Measurements from ENCODE around the gene ST6GAL2. TPM values are rescaled to one million over a fixed set of nuclear protein-coding genes. Genes with fewer than 3 reads are reported as not detected.

The ST6GAL2 gene
- total and polyA plus RNA-seq, 4 donors: 1.0 to 3.6 (median 2.3) TPM

DNA sequence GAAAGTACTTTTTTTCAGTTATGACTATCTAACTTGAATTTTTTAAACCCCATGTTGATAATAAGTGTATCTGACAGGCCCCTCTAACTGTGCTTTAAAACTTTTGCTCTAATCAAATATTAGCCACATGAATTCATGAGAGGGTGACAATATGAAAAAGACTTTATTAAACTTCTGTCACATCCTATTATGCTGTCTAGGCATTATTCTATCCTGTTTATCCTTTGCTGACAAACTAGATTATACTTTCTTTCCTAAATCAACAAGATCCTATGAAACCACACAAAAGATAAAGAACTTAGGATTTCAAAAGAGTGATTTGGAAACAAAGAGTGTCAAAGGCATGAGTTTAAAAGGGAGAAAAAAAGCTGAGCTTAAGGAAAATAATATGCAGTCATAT lies 57.8 kb downstream of the ST6GAL2 start:
- peaks cover 0 to 5% (median under 1%) of the 10 kb centered on the region in 4 donors for H3K9me3 ChIP-seq (ENCODE audit: control insufficient read depth in 4 of 4, low read length in 3 of 4)
- H3K4me1 ChIP-seq (ENCODE audit: control insufficient read depth in 4 of 4, insufficient read depth in 4 of 4, low read length in 3 of 4): no peaks in the 10 kb centered on the region
- H3K27me3 ChIP-seq (ENCODE audit: control insufficient read depth in 4 of 4, insufficient read depth in 4 of 4, low read length in 3 of 4): no peaks in the 10 kb centered on the region
- no peak for DNase-seq (ENCODE audit: low spot score)
- H3K9ac ChIP-seq (ENCODE audit: low read depth in 1 of 2, low read length in 2 of 2): no peak overlapping the region
- TF ChIP-seq MAX (IDR thresholded peaks at IDR 0.05) (no peak), EGR1 (IDR thresholded peaks at IDR 0.05; ENCODE audit: low read depth in 2 of 2) (no peak), GABPA (IDR thresholded peaks at IDR 0.05 in 1 of 2, conservative IDR thresholded peaks at IDR 0.05 in 1 of 2) (no peak)
- TF ChIP-seq, protein P1, sequence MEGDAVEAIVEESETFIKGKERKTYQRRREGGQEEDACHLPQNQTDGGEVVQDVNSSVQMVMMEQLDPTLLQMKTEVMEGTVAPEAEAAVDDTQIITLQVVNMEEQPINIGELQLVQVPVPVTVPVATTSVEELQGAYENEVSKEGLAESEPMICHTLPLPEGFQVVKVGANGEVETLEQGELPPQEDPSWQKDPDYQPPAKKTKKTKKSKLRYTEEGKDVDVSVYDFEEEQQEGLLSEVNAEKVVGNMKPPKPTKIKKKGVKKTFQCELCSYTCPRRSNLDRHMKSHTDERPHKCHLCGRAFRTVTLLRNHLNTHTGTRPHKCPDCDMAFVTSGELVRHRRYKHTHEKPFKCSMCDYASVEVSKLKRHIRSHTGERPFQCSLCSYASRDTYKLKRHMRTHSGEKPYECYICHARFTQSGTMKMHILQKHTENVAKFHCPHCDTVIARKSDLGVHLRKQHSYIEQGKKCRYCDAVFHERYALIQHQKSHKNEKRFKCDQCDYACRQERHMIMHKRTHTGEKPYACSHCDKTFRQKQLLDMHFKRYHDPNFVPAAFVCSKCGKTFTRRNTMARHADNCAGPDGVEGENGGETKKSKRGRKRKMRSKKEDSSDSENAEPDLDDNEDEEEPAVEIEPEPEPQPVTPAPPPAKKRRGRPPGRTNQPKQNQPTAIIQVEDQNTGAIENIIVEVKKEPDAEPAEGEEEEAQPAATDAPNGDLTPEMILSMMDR (IDR thresholded peaks at IDR 0.05; ENCODE audit: low read depth, low read length, missing input control): no peak
- H3K27ac ChIP-seq (ENCODE audit: low read depth in 1 of 2, low read length in 2 of 2): no peak overlapping the region
- no peak overlapping the region for H3K4me3 ChIP-seq (ENCODE audit: low read depth in 1 of 3, low read length in 3 of 3)
- no peaks in the 10 kb centered on the region for H3K36me3 ChIP-seq (ENCODE audit: control insufficient read depth in 4 of 4, insufficient read depth in 3 of 4, low read depth in 1 of 4, low read length in 3 of 4)

GRCh38 chr2:106827158-106827557 lies 58.8 kb downstream of the ST6GAL2 start:
- peaks cover 0 to 5% (median under 1%) of the 10 kb centered on the region in 4 donors for H3K9me3 ChIP-seq (ENCODE audit: control insufficient read depth in 4 of 4, low read length in 3 of 4)
- TF ChIP-seq HNF4G (IDR thresholded peaks at IDR 0.05): no peak
- no peak for TF ChIP-seq NR2F2 (IDR thresholded peaks at IDR 0.05)
- no peak for TF ChIP-seq YY1 (IDR thresholded peaks at IDR 0.05)
- no peak for TF ChIP-seq RXRA (IDR thresholded peaks at IDR 0.05)
- TF ChIP-seq GABPA (IDR thresholded peaks at IDR 0.05 in 1 of 2, conservative IDR thresholded peaks at IDR 0.05 in 1 of 2): no peak
- TF ChIP-seq JUND (IDR thresholded peaks at IDR 0.05): no peak
- no peak for TF ChIP-seq MAX (IDR thresholded peaks at IDR 0.05)
- no peak for TF ChIP-seq HNF4A (conservative IDR thresholded peaks at IDR 0.05)
- TF ChIP-seq, protein P1 (IDR thresholded peaks at IDR 0.05; ENCODE audit: low read depth, low read length, missing input control): no peak
- TF ChIP-seq ZBTB33 (IDR thresholded peaks at IDR 0.05): no peak
- TF ChIP-seq EGR1 (IDR thresholded peaks at IDR 0.05; ENCODE audit: low read depth in 2 of 2): no peak
- TF ChIP-seq, protein P2, sequence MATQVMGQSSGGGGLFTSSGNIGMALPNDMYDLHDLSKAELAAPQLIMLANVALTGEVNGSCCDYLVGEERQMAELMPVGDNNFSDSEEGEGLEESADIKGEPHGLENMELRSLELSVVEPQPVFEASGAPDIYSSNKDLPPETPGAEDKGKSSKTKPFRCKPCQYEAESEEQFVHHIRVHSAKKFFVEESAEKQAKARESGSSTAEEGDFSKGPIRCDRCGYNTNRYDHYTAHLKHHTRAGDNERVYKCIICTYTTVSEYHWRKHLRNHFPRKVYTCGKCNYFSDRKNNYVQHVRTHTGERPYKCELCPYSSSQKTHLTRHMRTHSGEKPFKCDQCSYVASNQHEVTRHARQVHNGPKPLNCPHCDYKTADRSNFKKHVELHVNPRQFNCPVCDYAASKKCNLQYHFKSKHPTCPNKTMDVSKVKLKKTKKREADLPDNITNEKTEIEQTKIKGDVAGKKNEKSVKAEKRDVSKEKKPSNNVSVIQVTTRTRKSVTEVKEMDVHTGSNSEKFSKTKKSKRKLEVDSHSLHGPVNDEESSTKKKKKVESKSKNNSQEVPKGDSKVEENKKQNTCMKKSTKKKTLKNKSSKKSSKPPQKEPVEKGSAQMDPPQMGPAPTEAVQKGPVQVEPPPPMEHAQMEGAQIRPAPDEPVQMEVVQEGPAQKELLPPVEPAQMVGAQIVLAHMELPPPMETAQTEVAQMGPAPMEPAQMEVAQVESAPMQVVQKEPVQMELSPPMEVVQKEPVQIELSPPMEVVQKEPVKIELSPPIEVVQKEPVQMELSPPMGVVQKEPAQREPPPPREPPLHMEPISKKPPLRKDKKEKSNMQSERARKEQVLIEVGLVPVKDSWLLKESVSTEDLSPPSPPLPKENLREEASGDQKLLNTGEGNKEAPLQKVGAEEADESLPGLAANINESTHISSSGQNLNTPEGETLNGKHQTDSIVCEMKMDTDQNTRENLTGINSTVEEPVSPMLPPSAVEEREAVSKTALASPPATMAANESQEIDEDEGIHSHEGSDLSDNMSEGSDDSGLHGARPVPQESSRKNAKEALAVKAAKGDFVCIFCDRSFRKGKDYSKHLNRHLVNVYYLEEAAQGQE (IDR thresholded peaks at IDR 0.05): no peak
- no peak for TF ChIP-seq TAF1 (conservative IDR thresholded peaks at IDR 0.05)
- no peak for TF ChIP-seq FOXA1 (IDR thresholded peaks at IDR 0.05)
- TF ChIP-seq RAD21 (IDR thresholded peaks at IDR 0.05): no peak
- TF ChIP-seq FOXA2 (IDR thresholded peaks at IDR 0.05): no peak
- TF ChIP-seq, protein P3, sequence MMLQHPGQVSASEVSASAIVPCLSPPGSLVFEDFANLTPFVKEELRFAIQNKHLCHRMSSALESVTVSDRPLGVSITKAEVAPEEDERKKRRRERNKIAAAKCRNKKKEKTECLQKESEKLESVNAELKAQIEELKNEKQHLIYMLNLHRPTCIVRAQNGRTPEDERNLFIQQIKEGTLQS (IDR thresholded peaks at IDR 0.05): no peak
- TF ChIP-seq SP1 (IDR thresholded peaks at IDR 0.05): no peak
- 69% methylated on average over 3 of the region's 3 CpGs for WGBS
- no peaks in the 10 kb centered on the region for H3K36me3 ChIP-seq (ENCODE audit: control insufficient read depth in 4 of 4, insufficient read depth in 3 of 4, low read depth in 1 of 4, low read length in 3 of 4)
- H3K9ac ChIP-seq (ENCODE audit: low read depth in 1 of 2, low read length in 2 of 2): no peak overlapping the region
- no peak overlapping the region for H3K4me3 ChIP-seq (ENCODE audit: low read depth in 1 of 3, low read length in 3 of 3)
- no peak overlapping the region for H3K27ac ChIP-seq (ENCODE audit: low read depth in 1 of 2, low read length in 2 of 2)
- H3K27me3 ChIP-seq (ENCODE audit: control insufficient read depth in 4 of 4, insufficient read depth in 4 of 4, low read length in 3 of 4): no peaks in the 10 kb centered on the region
- no peak for DNase-seq (ENCODE audit: low spot score)
- no peaks in the 10 kb centered on the region for H3K4me1 ChIP-seq (ENCODE audit: control insufficient read depth in 4 of 4, insufficient read depth in 4 of 4, low read length in 3 of 4)

All from liver (tissue), 9 donors.